ENCODE data around the gene KCNIP1.

Gene KCNIP1

DNA sequence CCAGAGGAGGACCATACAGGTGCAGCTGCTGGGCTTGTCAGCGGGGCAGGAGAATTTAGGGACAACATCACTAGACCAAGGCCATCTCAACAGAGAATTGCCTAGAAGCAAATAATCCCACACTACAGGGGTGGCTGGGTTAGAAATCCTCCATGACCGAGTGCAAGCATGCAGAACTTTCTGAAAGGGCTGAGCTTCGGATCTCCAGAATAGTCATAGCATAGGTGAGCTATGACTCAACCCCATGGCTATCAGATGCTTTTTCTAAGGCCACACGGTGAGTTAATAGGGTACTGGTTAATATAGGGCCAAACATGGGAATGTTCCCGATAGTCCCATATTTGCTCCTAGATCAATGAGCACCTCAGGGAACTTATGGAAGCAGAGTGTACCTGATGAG lies 4.2 kb downstream of the KCNIP1 start:
- H3K27me3 Mint-ChIP-seq, result peaks cover 20 to 24% of the 10 kb centered on the region in 2 donors

DNA sequence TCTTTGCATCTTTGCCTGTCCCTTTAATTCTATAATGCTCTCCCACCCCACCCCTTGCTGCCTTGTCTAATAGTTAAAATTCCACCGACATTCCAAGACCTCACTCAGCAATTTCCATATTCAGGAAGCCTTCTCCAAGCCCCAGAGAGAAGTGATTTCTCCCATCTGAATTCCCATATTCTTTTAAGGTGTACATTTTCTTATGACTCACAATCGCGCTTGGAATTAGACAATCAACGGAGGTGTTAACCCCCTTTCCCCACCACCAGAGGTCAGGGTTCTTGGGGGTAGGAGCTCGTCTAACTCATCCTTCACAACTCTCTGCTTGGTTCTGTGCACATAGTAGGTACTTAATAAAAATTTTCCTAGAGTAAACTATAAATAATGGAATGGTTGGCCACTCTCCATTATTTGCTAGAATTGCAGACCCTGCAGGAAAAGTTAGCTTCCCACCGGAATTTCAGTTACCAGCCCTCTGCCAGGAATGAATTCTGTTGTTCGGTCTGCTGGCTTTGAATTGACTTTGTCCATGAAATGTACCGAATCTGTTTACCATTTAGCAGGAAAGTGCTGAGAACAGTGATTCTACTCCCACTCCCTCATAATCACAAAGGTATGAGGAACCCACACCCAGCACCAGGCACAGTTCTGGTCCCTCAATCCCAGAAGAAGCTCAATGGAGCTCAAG lies 5.0 kb downstream of the KCNIP1 start:
- no peak for ATAC-seq (replicated peaks)
- Mint-ChIP-seq H3K4me1 (no peaks in the 10 kb centered on the region), H3K27ac (no peak overlapping the region), H3K36me3 (no peaks in the 10 kb centered on the region), H3K4me3 (no peak overlapping the region), H3K9me3 (no peaks in the 10 kb centered on the region), H3K27me3 (peaks cover 15 to 18% of the 10 kb centered on the region in 2 donors)
- DNase-seq, result no peak

More for the DNA sequence above, 4.2 kb downstream of the KCNIP1 start:
- Mint-ChIP-seq H3K36me3 (no peaks in the 10 kb centered on the region), H3K27ac (no peak overlapping the region), H3K4me3 (no peak overlapping the region), H3K4me1 (peaks cover 0 to 1% of the 10 kb centered on the region in 2 donors), H3K9me3 (no peaks in the 10 kb centered on the region)
- ATAC-seq (replicated peaks) (peak in 1 of 2 donors; percentile 36), DNase-seq (no peak)

DNA sequence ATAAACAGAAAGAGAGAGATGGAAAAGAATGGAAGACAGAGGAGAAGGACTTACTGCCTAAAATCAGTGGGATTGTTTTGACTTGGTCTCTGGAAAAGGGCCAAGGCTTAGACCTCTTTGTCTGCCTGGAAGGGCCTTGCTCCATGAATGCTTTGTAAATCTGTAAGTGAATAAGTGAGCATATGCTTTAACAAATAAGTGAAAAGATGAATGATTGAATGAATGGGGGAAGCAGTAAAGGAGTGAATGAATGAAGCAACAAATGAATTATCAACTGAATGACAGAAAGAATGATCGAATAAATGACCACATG lies 5.5 kb downstream of the KCNIP1 start:
- H3K4me1 Mint-ChIP-seq, result no peaks in the 10 kb centered on the region
- H3K36me3 Mint-ChIP-seq, result no peaks in the 10 kb centered on the region
- DNase-seq, result no peak
- H3K4me3 Mint-ChIP-seq, result no peak overlapping the region
- H3K27ac Mint-ChIP-seq, result no peak overlapping the region
- no peaks in the 10 kb centered on the region for H3K9me3 Mint-ChIP-seq
- ATAC-seq (replicated peaks), result no peak
- H3K27me3 Mint-ChIP-seq, result peaks cover 15% of the 10 kb centered on the region in 2 donors

DNA sequence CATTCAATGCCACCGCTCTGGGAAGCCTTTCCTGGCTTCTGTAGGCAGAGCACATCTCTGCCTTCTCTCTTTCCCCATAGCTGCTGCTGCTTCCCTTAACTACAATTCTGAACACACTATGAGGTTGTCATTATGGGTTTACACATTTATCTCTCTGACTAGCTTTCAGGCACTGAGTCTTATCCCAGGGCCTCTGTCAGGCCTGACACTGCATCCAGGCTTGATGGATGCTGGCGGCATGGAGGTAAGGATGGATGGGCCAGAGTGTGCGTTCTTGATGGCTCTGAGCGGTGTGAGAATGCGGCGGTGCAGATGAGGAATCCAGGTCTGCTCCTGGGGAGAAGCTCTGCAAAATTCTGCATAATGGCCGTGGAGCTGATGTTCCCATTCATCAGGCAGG lies 6.3 kb downstream of the KCNIP1 start:
- ATAC-seq (replicated peaks), result no peak
- no peak overlapping the region for H3K4me3 Mint-ChIP-seq
- DNase-seq, result no peak
- H3K9me3 Mint-ChIP-seq, result no peaks in the 10 kb centered on the region
- no peaks in the 10 kb centered on the region for H3K4me1 Mint-ChIP-seq
- no peaks in the 10 kb centered on the region for H3K36me3 Mint-ChIP-seq
- H3K27ac Mint-ChIP-seq, result no peak overlapping the region
- peaks cover 7% of the 10 kb centered on the region in 2 donors for H3K27me3 Mint-ChIP-seq

DNA sequence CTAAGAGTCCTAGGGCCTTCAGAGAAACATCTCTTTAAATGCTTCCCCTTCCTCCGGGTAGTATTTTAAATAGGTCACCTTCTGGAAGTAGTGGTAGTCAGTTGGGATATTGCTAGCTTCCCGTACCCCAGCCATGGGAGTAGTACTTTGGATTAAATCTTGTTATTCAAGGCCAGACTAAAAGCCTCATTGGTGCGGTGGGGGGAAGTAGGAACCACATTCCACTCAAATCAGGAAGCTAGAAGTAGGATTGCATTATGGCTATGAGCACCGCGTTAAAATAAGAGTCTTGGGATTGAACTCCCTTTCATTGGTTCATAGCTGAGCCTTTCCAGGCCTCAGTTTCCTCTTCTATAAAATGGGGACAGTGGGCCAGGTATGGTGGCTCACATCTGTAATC lies 6.7 kb downstream of the KCNIP1 start:
- Mint-ChIP-seq H3K9me3 (no peaks in the 10 kb centered on the region), H3K36me3 (no peaks in the 10 kb centered on the region), H3K4me1 (no peaks in the 10 kb centered on the region), H3K4me3 (no peak overlapping the region), H3K27ac (no peak overlapping the region), H3K27me3 (peaks cover 3% of the 10 kb centered on the region in 2 donors)
- ATAC-seq (replicated peaks) (no peak), DNase-seq (no peak)

DNA sequence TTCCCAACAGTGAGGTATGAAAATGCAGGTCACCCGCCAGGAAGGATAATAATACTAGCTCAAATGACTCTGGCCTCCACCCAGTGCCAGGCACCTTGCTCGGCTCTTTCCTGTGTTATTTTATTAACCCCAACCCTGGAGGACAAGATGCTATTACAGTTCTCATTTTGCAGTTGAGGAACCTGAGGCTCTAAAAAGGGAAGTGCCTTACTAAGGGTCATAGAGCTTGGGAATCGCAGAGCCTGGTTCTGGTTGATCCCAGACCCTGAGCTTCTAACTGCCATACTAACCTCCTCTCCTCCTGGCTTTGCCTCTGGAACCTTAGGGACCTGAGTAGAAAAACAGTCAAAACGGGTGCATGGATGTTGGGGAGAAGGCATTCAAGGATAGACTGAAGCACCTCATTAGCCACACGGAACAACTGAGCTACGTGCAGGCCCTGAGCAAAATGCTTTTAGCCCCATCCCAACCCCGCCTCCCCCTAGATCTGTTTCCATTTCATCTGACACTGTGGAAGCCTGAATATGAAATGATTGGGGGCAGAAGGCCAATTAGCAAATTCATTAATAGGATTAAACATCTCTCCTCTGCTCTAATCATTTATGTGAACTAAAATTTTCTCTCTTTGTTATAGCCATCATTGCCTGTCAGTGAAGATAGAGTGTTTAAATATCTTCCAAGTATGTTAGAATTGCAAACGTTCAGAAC lies 7.9 kb downstream of the KCNIP1 start:
- no peak for ATAC-seq (replicated peaks)
- Mint-ChIP-seq H3K4me3 (no peak overlapping the region), H3K9me3 (no peaks in the 10 kb centered on the region), H3K27ac (no peak overlapping the region), H3K4me1 (no peaks in the 10 kb centered on the region), H3K36me3 (no peaks in the 10 kb centered on the region), H3K27me3 (no peaks in the 10 kb centered on the region)
- no peak for DNase-seq

DNA sequence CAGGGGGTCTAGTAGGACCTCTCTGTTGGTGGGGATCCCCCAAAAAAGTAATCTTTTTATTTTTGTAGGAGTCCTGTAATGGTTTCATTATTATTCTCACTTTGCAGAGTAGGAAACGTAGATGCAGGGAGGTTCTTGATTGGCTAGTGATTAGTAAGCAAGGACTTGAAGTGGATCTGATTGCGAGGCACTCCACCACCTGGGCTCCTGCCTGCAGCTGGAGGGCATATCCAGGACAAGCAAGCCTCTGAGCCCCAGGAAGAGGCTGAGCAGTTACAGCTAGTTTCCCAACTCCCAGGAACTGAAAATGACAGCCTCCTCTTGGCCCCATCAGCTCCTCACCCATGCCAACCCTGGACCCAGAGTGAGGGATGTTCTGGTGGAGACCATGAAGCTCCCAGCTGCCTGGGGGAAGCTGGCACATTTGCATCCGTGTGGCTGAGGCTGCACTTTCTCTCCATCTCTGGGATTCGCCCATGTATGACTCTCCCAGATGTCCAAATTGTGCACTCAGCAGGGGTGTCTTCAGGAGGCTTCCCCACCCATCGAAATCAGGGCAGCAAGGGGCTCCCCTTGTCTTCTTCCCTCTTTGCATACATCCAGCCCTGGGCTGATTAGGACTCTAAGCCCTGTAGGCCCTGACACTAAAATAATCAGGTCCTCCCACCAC lies 10.2 kb downstream of the KCNIP1 start:
- Mint-ChIP-seq H3K36me3 (no peaks in the 10 kb centered on the region), H3K9me3 (no peaks in the 10 kb centered on the region), H3K27ac (no peak overlapping the region), H3K4me3 (no peak overlapping the region), H3K27me3 (no peaks in the 10 kb centered on the region), H3K4me1 (no peaks in the 10 kb centered on the region)
- ATAC-seq (replicated peaks) (no peak), DNase-seq (no peak)

DNA sequence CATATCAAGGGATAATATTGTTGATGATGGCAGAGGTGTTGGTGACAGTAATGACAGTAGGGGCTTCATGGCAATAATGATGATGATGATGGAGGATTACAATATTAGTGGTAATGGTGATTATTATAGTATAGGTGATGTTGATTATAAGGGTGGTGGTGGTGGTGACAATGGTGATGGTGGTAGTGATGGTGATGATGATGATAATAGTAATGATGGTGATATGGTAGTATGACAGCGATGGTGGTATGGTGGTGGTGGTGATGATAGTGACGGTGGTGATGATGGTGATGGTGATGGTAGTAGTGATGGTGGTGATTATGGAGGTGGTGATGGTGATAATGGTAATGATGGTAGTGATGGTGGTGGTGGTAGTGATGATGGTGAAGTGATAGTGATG lies 13.6 kb downstream of the KCNIP1 start:
- DNase-seq, result no peak

DNA sequence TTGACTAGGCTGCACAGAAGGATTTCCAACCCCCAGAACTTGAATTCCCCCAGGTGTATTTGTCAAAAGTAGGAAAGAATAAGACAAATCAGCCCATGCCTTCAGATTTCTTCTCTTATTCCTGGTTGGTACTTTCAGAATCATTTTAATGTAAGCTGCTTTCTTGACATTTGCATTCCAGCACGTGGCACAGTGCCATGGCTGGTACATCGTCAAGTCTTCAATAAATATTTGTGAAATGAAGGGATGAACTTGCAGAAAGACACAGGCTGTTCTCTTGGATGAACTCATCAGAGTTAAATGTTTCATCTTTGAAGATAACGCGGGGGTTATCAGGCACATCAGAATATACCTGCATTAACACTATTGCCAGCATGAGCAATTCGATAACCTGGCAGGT lies 14.5 kb downstream of the KCNIP1 start:
- Mint-ChIP-seq H3K27me3 (no peaks in the 10 kb centered on the region), H3K4me1 (no peaks in the 10 kb centered on the region), H3K4me3 (no peak overlapping the region), H3K9me3 (no peaks in the 10 kb centered on the region), H3K27ac (no peak overlapping the region), H3K36me3 (no peaks in the 10 kb centered on the region)
- no peak for DNase-seq
- ATAC-seq (replicated peaks), result no peak

More for the DNA sequence above, 13.6 kb downstream of the KCNIP1 start:
- H3K9me3 Mint-ChIP-seq, result no peaks in the 10 kb centered on the region
- H3K4me1 Mint-ChIP-seq, result no peaks in the 10 kb centered on the region
- H3K4me3 Mint-ChIP-seq, result no peak overlapping the region
- no peaks in the 10 kb centered on the region for H3K27me3 Mint-ChIP-seq
- ATAC-seq (replicated peaks), result no peak
- no peaks in the 10 kb centered on the region for H3K36me3 Mint-ChIP-seq
- H3K27ac Mint-ChIP-seq, result no peak overlapping the region

DNA sequence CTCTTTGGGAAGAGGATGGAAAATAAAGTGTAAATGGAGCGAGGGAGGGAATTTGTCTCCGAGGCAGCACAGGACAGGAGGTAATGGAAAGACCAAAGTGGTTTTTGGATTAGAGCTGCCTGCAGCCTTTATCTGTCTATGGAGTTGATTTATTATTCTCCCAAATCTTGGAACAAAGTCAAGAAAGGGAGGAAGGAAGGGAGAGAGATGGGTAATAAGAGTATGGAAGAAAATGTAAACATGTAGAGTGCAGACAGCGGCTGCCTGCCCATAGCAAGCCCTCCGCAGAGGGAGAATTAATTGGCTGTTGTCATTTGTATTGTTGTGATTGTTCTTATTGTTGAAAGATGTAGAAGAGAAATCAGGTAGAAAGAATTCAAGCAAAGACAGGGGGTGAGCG lies 15.7 kb downstream of the KCNIP1 start:
- ATAC-seq (replicated peaks), result no peak
- Mint-ChIP-seq H3K4me1 (no peaks in the 10 kb centered on the region), H3K27ac (no peak overlapping the region), H3K4me3 (no peak overlapping the region), H3K9me3 (no peaks in the 10 kb centered on the region), H3K27me3 (peaks cover 4 to 9% of the 10 kb centered on the region in 2 donors), H3K36me3 (no peaks in the 10 kb centered on the region)
- no peak for DNase-seq

DNA sequence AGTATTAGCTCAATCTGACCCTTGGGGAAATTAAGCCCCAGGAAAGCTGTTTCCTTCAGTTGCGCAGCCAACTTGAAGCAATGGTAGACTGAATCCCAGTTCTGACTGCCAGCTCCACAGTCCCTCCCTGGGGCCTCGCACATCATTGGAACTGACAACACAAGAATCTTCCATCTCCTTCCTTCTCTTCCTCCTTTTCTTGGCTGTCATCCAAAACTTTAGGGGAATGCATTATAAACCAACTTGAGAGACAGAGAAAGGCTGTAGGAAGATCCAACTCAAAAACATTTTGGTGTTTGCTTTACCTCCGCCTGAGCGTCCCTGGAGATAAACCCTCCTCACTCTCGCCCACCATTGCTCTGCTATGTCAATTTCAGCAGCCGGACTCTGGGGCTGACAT lies 16.6 kb downstream of the KCNIP1 start:
- H3K27me3 Mint-ChIP-seq, result peaks cover 8 to 9% of the 10 kb centered on the region in 2 donors
- H3K4me1 Mint-ChIP-seq, result no peaks in the 10 kb centered on the region
- H3K36me3 Mint-ChIP-seq, result no peaks in the 10 kb centered on the region
- ATAC-seq (replicated peaks), result no peak
- DNase-seq, result no peak
- H3K27ac Mint-ChIP-seq, result no peak overlapping the region
- H3K4me3 Mint-ChIP-seq, result no peak overlapping the region
- H3K9me3 Mint-ChIP-seq, result no peaks in the 10 kb centered on the region

DNA sequence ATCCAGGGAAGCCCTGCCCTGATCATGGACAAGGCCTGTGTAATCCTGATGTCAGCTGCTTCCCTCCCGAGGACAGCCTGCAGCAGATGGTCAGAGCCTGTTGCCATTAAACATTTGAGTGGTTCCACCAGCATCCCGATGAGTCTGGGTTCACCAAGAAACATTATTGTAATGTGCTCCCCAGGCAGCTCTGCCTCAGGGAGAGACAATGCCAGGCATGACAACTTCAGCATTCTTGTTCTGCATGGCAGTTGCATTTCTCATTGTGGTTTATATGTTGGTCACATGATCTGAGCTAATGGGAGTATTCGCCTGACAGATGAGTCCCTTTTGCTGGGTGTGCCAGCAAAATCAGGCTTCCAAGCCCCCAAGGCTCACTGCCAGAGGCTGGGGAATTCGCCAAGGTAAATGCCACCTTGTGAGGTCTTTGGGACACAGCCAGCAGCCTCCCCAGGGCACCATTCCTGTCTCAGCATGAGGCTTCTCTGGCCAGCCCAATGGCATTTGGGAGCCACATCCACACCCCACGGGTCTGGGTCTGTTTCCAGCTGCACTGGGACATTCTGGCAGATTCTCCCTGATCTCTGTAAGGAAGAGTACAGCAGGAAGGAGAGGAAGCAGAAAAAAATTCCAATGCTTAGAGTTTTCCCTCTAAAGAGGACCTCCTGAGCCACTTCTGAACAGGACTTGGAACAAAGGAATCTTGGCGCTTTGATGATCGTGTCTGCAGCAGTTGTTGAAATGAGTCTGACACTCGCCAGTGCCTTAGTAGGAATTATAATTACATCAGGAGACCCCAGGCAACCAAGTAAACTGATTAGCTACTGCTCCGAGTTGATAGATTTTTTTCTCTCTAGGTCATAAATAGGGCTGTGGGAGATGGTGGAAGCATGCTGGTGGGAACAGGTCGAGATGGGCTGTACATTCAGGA lies 18.7 kb downstream of the KCNIP1 start:
- no peaks in the 10 kb centered on the region for H3K36me3 Mint-ChIP-seq
- no peaks in the 10 kb centered on the region for H3K4me1 Mint-ChIP-seq
- DNase-seq, result no peak
- H3K27me3 Mint-ChIP-seq, result peaks cover 11 to 16% of the 10 kb centered on the region in 2 donors
- no peak overlapping the region for H3K4me3 Mint-ChIP-seq
- H3K9me3 Mint-ChIP-seq, result no peaks in the 10 kb centered on the region
- H3K27ac Mint-ChIP-seq, result no peak overlapping the region
- no peak for ATAC-seq (replicated peaks)

DNA sequence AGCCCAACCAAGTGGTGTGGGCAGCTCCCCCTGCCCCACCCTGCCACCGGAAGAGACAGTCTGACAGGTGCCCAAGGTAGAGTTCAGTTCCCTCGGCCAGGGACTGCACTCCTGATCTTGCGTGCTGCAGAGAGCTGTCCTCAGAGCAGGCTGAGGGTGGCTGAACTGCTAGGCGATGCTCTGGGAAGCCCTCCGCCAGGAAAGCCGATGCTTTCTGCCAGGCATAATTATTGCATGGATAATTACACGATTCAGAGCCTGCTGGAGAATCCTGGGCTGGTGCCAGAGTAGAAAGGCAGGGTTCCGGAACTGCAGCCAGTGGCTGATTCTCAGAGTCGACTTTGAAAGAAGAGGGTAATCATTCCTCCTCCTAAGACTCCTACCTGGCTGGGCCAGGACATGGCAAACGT lies 19.3 kb downstream of the KCNIP1 start:
- no peaks in the 10 kb centered on the region for H3K4me1 Mint-ChIP-seq
- no peak overlapping the region for H3K4me3 Mint-ChIP-seq
- no peaks in the 10 kb centered on the region for H3K9me3 Mint-ChIP-seq
- no peak overlapping the region for H3K27ac Mint-ChIP-seq
- DNase-seq (no peak), ATAC-seq (replicated peaks) (no peak)
- no peaks in the 10 kb centered on the region for H3K36me3 Mint-ChIP-seq
- peaks cover 11 to 16% of the 10 kb centered on the region in 2 donors for H3K27me3 Mint-ChIP-seq

DNA sequence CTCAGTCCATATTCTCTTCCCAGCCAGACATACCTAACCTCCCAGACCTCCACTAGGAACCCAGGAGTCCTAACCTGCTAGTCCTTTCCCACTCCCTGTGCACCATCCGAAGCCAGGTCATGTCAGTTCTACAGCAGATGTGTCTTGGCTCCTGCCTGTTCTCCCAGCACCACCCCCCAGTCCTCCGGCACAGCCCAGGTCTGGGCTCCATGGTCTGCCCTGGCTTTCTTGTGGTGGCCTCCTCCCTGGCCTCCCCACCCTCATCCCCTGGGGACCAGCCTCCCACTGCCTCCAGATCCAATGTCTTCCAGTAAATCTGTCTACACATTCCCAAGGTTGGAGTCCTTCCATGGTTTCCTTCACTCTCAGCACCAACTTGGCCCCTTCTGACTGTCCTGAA lies 20.0 kb downstream of the KCNIP1 start:
- DNase-seq (no peak), ATAC-seq (replicated peaks) (no peak)
- Mint-ChIP-seq H3K4me1 (no peaks in the 10 kb centered on the region), H3K4me3 (no peak overlapping the region), H3K27ac (no peak overlapping the region), H3K27me3 (peaks cover 11 to 16% of the 10 kb centered on the region in 2 donors), H3K9me3 (no peaks in the 10 kb centered on the region), H3K36me3 (no peaks in the 10 kb centered on the region)

Data from stimulated activated naive B cell treated with anti-CD40 and anti-IgM and Interleukin-4, amounts not matched to agents 10 μg/mL and 1 μg/mL and 100 μg/mL, for 72 hours (primary cell).